Breast epithelium (tissue), 4 donors: Measurements from ENCODE around the gene COL5A1. TPM values are rescaled to one million over a fixed set of nuclear protein-coding genes. Genes with fewer than 3 reads are reported as not detected.

Experiments used
- DNase-seq, 2 donors: peaks; one replicate each; pipeline ENCODE4 v3.0.0-alpha.2; 2019; ENCODE audit warnings: low spot score in 2 of 2
- H3K27ac ChIP-seq, 2 donors: fragments of 200-600 bp; sonication (generic) in 1 of 2; one replicate each; pipeline ENCODE4 v1.5.1; 2016 to 2019; ENCODE audit warnings: mild to moderate bottlenecking in 1 of 2
- H3K27me3 ChIP-seq, 2 donors: fragments of 200-600 bp; sonication (generic) in 1 of 2; one replicate each; pipeline versions ENCODE4 v1.5.1 to v1.6.0; 2017 to 2019; ENCODE audit warnings: control low read depth in 1 of 2, mild to moderate bottlenecking in 1 of 2
- H3K36me3 ChIP-seq: fragments of 200-600 bp; one replicate; pipeline ENCODE4 v1.5.1; 2019
- H3K4me1 ChIP-seq, 2 donors: fragments of 200-600 bp; sonication (generic); one replicate each; pipeline ENCODE4 v1.5.1; 2016 to 2019; ENCODE audit warnings: control low read depth in 1 of 2
- H3K4me3 ChIP-seq, 3 donors: fragments of 200-600 bp; sonication (generic); 1 replicate in 2 of 3; 2 replicates in 1 of 3; pipeline ENCODE4 v1.5.1; 2016 to 2019; ENCODE audit warnings: mild to moderate bottlenecking in 3 of 3, moderate library complexity in 2 of 3
- H3K9me3 ChIP-seq, 2 donors: fragments of 200-600 bp; sonication (generic) in 1 of 2; one replicate each; pipeline ENCODE4 v1.5.1; 2016 to 2019; ENCODE audit warnings: control low read depth in 1 of 2
- POLR2A ChIP-seq: fragments of 450-650 bp; IDR thresholded peaks from one replicate; pipeline ENCODE4 v1.6.1; 2016; ENCODE audit warnings: antibody characterized with exemption, mild to moderate bottlenecking, moderate library complexity
- POLR2AphosphoS5 ChIP-seq, 3 donors: sonication (generic); formaldehyde crosslinking; IDR thresholded peaks; one replicate each; pipeline ENCODE4 v1.6.1; 2017; ENCODE audit warnings: antibody characterized with exemption in 3 of 3
- intact Hi-C: fragments of 100-400 bp; cut with DNase I; formaldehyde crosslinking; loops from one replicate; pipeline ENCODE4 v1.15.1; 2023; ENCODE audit warnings: low total_unique reads
- total RNA-seq, 3 donors: library from RNA; depleted of rRNA; stranded (reverse); fragments of >200 nt; gene quantifications; one replicate each; pipeline ENCODE4 v1.1.0, GENCODE V29; 2016
- TF ChIP-seq, protein P1 (sequence below), 3 donors: fragments of 450-650 bp; IDR thresholded peaks; one replicate each; pipeline ENCODE4 v1.5.1; 2016 to 2017; ENCODE audit warnings: antibody characterized with exemption in 3 of 3, mild to moderate bottlenecking in 3 of 3, moderate library complexity in 3 of 3

Gene COL5A1
- total RNA-seq, 3 donors from 2014 or later = 12.1 to 17.0 (median 15.4) TPM

GRCh38 chr9:134835448-134835847, 193.8 kb downstream of the COL5A1 start:
- intact Hi-C loops = no loop called here
- H3K27me3 ChIP-seq = no peaks in the 10 kb centered on the region
- no peaks in the 10 kb centered on the region for H3K4me1 ChIP-seq
- no peak for DNase-seq
- H3K36me3 ChIP-seq = no peaks in the 10 kb centered on the region
- no peaks in the 10 kb centered on the region for H3K9me3 ChIP-seq
- TF ChIP-seq POLR2AphosphoS5 (IDR thresholded peaks at IDR 0.05) = no peak
- TF ChIP-seq POLR2A = no peak
- TF ChIP-seq, protein P1, sequence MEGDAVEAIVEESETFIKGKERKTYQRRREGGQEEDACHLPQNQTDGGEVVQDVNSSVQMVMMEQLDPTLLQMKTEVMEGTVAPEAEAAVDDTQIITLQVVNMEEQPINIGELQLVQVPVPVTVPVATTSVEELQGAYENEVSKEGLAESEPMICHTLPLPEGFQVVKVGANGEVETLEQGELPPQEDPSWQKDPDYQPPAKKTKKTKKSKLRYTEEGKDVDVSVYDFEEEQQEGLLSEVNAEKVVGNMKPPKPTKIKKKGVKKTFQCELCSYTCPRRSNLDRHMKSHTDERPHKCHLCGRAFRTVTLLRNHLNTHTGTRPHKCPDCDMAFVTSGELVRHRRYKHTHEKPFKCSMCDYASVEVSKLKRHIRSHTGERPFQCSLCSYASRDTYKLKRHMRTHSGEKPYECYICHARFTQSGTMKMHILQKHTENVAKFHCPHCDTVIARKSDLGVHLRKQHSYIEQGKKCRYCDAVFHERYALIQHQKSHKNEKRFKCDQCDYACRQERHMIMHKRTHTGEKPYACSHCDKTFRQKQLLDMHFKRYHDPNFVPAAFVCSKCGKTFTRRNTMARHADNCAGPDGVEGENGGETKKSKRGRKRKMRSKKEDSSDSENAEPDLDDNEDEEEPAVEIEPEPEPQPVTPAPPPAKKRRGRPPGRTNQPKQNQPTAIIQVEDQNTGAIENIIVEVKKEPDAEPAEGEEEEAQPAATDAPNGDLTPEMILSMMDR (IDR thresholded peaks at IDR 0.05) = no peak
- H3K4me3 ChIP-seq = no peak overlapping the region
- H3K27ac ChIP-seq = no peak overlapping the region

DNA sequence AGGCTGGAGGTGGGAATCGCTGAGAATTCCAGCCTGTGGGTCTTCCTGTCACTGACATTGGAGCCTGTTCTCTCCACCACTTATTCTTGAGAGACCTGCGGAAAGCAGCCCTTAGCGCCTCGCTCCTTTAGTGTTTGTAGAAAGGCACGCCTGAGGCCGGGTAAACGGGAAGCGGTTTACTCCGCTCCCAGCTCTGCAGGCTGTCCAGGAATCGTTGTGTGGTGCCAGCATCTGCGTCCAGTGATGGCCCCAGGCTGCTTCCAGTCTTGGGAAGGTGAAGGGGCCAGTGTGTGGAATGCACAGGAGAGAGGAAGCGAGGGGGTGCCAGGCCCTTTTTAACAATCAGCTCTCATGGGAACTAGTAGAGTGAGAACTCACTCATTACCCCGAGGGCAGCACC, 194.4 kb downstream of the COL5A1 start:
- Histone ChIP-seq H3K27ac (no peak overlapping the region), H3K4me3 (no peak overlapping the region), H3K27me3 (no peaks in the 10 kb centered on the region), H3K4me1 (no peaks in the 10 kb centered on the region), H3K9me3 (no peaks in the 10 kb centered on the region), H3K36me3 (no peaks in the 10 kb centered on the region)
- intact Hi-C loops = no loop called here
- DNase-seq = no peak
- TF ChIP-seq, protein P1 (IDR thresholded peaks at IDR 0.05) = no peak
- TF ChIP-seq POLR2AphosphoS5 (IDR thresholded peaks at IDR 0.05) (no peak), POLR2A (no peak)

GRCh38 chr9:134836406-134836970, 194.9 kb downstream of the COL5A1 start:
- H3K4me3 ChIP-seq = no peak overlapping the region
- H3K27ac ChIP-seq = no peak overlapping the region
- intact Hi-C loops = no loop called here
- H3K9me3 ChIP-seq = no peaks in the 10 kb centered on the region
- DNase-seq = no peak
- no peaks in the 10 kb centered on the region for H3K27me3 ChIP-seq
- no peaks in the 10 kb centered on the region for H3K4me1 ChIP-seq
- TF ChIP-seq POLR2AphosphoS5 (IDR thresholded peaks at IDR 0.05) (no peak), POLR2A (no peak)
- TF ChIP-seq, protein P1 (IDR thresholded peaks at IDR 0.05) = no peak
- H3K36me3 ChIP-seq = no peaks in the 10 kb centered on the region

GRCh38 chr9:134837529-134837928, 195.9 kb downstream of the COL5A1 start:
- H3K4me1 ChIP-seq = no peaks in the 10 kb centered on the region
- intact Hi-C loops = no loop called here
- H3K27me3 ChIP-seq = no peaks in the 10 kb centered on the region
- no peak for TF ChIP-seq POLR2AphosphoS5 (IDR thresholded peaks at IDR 0.05)
- TF ChIP-seq, protein P1 (IDR thresholded peaks at IDR 0.05) = no peak
- TF ChIP-seq POLR2A = no peak
- no peaks in the 10 kb centered on the region for H3K9me3 ChIP-seq
- no peak for DNase-seq
- H3K27ac ChIP-seq = no peak overlapping the region
- H3K36me3 ChIP-seq = no peaks in the 10 kb centered on the region
- no peak overlapping the region for H3K4me3 ChIP-seq

DNA sequence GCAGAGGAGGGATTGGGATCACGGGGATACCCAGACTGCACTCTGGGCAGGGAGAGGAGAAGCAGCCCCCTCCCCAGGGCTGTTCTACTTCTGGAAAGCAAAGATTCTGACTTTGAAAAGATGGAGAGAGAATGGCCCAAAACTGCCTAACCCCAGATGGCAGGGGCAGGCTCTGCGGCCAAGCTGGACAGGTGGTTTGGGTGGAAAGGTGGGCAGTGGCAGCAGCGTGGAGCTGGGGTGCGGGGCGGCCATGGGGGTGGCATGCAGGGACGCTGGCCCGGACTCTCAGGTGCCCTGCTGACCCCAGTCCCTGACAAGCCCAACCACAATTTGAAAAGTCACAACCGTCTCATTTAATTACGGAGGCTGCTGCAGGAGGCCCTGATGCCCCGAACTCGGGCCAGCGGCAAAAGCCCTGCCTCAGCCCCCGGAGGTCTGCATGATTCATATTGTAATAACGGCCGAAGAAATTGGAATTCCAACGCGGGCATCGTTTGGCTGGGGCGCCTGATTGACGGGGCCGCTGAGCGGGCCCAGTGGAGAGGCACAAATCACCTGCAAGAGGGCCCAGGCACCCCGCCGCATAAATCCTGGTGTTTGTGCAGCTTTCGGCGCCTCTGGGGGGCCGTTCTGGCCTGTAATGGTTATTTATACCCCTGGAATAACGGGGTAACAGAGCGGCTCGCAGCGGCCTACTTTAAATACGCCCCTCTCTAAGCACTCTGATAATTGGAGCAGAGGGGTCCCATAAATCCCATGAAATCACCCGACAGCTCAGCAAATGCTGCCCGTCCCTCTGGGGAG, 197.2 kb downstream of the COL5A1 start:
- H3K27me3 ChIP-seq = no peaks in the 10 kb centered on the region
- H3K4me3 ChIP-seq = no peak overlapping the region
- TF ChIP-seq, protein P1 (IDR thresholded peaks at IDR 0.05) = no peak
- no peak for TF ChIP-seq POLR2AphosphoS5 (IDR thresholded peaks at IDR 0.05)
- TF ChIP-seq POLR2A = no peak
- intact Hi-C loops = no loop called here
- no peaks in the 10 kb centered on the region for H3K9me3 ChIP-seq
- H3K4me1 ChIP-seq = no peaks in the 10 kb centered on the region
- no peak overlapping the region for H3K27ac ChIP-seq
- H3K36me3 ChIP-seq = no peaks in the 10 kb centered on the region
- DNase-seq = no peak
